ENCODE data around the gene MYO1B. TPM values are rescaled to one million over a fixed set of nuclear protein-coding genes. Genes with fewer than 3 reads are reported as not detected.

Gene MYO1B
- total and polyA plus RNA-seq, 5 donors from 2014 or later: not detected

DNA sequence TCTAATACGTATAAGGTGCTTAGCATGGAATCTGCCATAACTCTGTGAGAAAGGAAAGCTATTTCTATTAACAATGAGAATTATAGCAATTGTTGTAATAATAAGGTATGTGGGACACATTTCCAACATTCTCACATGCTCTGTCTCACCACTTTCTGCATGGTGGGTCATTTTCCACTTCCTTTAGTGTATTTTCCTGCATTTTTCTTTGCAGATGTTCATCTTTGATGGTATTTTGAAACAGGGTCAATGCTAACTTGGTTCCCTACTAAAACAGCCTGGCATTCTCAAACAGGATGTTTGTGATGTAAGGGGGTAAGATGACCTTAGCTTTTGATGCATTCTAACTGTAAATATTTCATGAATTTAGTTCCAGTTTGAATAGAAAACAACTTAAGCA is 54.7 kb downstream of the MYO1B start:
- no peaks in the 10 kb centered on the region for H3K4me1 Mint-ChIP-seq
- no peak overlapping the region for H3K4me3 ChIP-seq (ENCODE audit: low read depth, low read length)
- peaks cover 0 to 1% (median 0%) of the 10 kb centered on the region in 7 donors for H3K9me3 Mint-ChIP-seq
- DNase-seq (no peak), ATAC-seq (ENCODE audit: low read depth in 2 of 2) (no peak)
- peaks cover 6% of the 10 kb centered on the region for H3K27me3 Mint-ChIP-seq
- H3K27me3 ChIP-seq (ENCODE audit: control insufficient read depth, insufficient read depth, low read length): peaks cover 7% of the 10 kb centered on the region
- no peak overlapping the region for H3K27ac Mint-ChIP-seq
- H3K27ac ChIP-seq (ENCODE audit: insufficient read depth, low read length, poor library complexity, severe bottlenecking): no peak overlapping the region
- H3K9me3 ChIP-seq (ENCODE audit: control insufficient read depth in 2 of 2, low read length in 2 of 2): no peaks in the 10 kb centered on the region
- H3K4me3 Mint-ChIP-seq: no peak overlapping the region
- H3K36me3 Mint-ChIP-seq: no peaks in the 10 kb centered on the region
- no peaks in the 10 kb centered on the region for H3K4me1 ChIP-seq (ENCODE audit: control insufficient read depth, insufficient read depth, low read length, poor library complexity, severe bottlenecking)
- H3K36me3 ChIP-seq (ENCODE audit: control insufficient read depth, insufficient read depth, low read length): no peaks in the 10 kb centered on the region

GRCh38 chr2:191301971-191302370 is 56.8 kb downstream of the MYO1B start:
- Mint-ChIP-seq H3K27ac (no peak overlapping the region), H3K27me3 (peaks cover 6% of the 10 kb centered on the region), H3K4me3 (no peak overlapping the region), H3K9me3 (peaks cover 0 to 1% (median 0%) of the 10 kb centered on the region in 7 donors), H3K36me3 (no peaks in the 10 kb centered on the region), H3K4me1 (no peaks in the 10 kb centered on the region)
- ATAC-seq (ENCODE audit: low read depth in 2 of 2) (no peak), DNase-seq (no peak)
- H3K4me3 ChIP-seq (ENCODE audit: low read depth, low read length): no peak overlapping the region
- H3K9me3 ChIP-seq (ENCODE audit: control insufficient read depth in 2 of 2, low read length in 2 of 2): no peaks in the 10 kb centered on the region
- H3K27ac ChIP-seq (ENCODE audit: insufficient read depth, low read length, poor library complexity, severe bottlenecking): no peak overlapping the region
- peaks cover 6% of the 10 kb centered on the region for H3K27me3 ChIP-seq (ENCODE audit: control insufficient read depth, insufficient read depth, low read length)
- no peaks in the 10 kb centered on the region for H3K4me1 ChIP-seq (ENCODE audit: control insufficient read depth, insufficient read depth, low read length, poor library complexity, severe bottlenecking)
- H3K36me3 ChIP-seq (ENCODE audit: control insufficient read depth, insufficient read depth, low read length): no peaks in the 10 kb centered on the region

DNA sequence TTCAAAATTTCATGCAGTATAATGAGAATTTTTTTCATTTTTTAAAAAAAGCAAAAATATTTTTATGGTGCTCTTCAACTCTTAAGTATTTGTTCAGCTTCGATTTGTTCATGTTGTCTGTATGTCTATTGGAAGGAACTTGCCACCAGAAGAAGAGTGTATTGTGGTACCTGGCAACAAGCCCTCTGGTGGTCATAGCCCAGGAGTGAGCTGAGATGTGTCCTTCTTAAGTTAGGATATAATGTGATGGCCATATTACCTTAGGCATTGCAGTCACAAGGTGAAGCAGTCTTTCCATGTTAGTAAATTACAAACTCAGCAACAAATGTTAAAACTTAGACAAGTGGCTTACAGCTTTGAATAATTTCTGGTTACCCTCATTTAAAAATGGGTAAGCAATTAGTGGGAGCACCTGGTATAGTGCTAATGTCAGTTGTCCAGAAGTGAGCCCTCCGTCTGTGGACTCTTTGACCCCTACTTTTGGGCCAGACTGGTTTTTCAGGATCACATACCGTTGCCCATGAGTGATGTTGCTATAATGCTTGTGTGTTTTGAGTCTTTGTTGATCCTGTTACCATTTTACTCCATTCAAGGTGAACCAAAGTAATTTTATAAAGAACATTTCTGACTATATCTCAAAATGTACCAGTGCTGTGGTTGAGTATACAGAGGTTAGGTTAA is 57.4 kb downstream of the MYO1B start:
- H3K9me3 Mint-ChIP-seq: peaks cover 0 to 1% (median 0%) of the 10 kb centered on the region in 7 donors
- H3K4me1 Mint-ChIP-seq: no peaks in the 10 kb centered on the region
- no peaks in the 10 kb centered on the region for H3K36me3 Mint-ChIP-seq
- Histone ChIP-seq H3K27me3 (ENCODE audit: control insufficient read depth, insufficient read depth, low read length) (peaks cover 4% of the 10 kb centered on the region), H3K4me1 (ENCODE audit: control insufficient read depth, insufficient read depth, low read length, poor library complexity, severe bottlenecking) (no peaks in the 10 kb centered on the region), H3K36me3 (ENCODE audit: control insufficient read depth, insufficient read depth, low read length) (no peaks in the 10 kb centered on the region), H3K4me3 (ENCODE audit: low read depth, low read length) (no peak overlapping the region), H3K27ac (ENCODE audit: insufficient read depth, low read length, poor library complexity, severe bottlenecking) (no peak overlapping the region), H3K9me3 (ENCODE audit: control insufficient read depth in 2 of 2, low read length in 2 of 2) (no peaks in the 10 kb centered on the region)
- H3K27me3 Mint-ChIP-seq: peaks cover 6% of the 10 kb centered on the region
- H3K4me3 Mint-ChIP-seq: no peak overlapping the region
- no peak overlapping the region for H3K27ac Mint-ChIP-seq
- ATAC-seq (ENCODE audit: low read depth in 2 of 2): no peak
- peak in 2 of 3 donors; percentile 8 to 49 for DNase-seq

- DNase-seq (no peak), ATAC-seq (ENCODE audit: low read depth in 2 of 2) (no peak)
- Mint-ChIP-seq H3K9me3 (peaks cover 0 to 1% (median 0%) of the 10 kb centered on the region in 7 donors), H3K27me3 (peaks cover 6% of the 10 kb centered on the region), H3K36me3 (no peaks in the 10 kb centered on the region), H3K4me1 (no peaks in the 10 kb centered on the region), H3K4me3 (no peak overlapping the region), H3K27ac (no peak overlapping the region)
- H3K27me3 ChIP-seq (ENCODE audit: control insufficient read depth, insufficient read depth, low read length): peaks cover 4% of the 10 kb centered on the region
- no peak overlapping the region for H3K4me3 ChIP-seq (ENCODE audit: low read depth, low read length)
- no peaks in the 10 kb centered on the region for H3K4me1 ChIP-seq (ENCODE audit: control insufficient read depth, insufficient read depth, low read length, poor library complexity, severe bottlenecking)
- H3K36me3 ChIP-seq (ENCODE audit: control insufficient read depth, insufficient read depth, low read length): no peaks in the 10 kb centered on the region
- H3K9me3 ChIP-seq (ENCODE audit: control insufficient read depth in 2 of 2, low read length in 2 of 2): no peaks in the 10 kb centered on the region
- no peak overlapping the region for H3K27ac ChIP-seq (ENCODE audit: insufficient read depth, low read length, poor library complexity, severe bottlenecking)
Observed at GRCh38 chr2:191303140-191304005, 58.2 kb downstream of the MYO1B start.

- no peaks in the 10 kb centered on the region for H3K4me1 Mint-ChIP-seq
- H3K9me3 Mint-ChIP-seq: peaks cover 0 to 1% (median 0%) of the 10 kb centered on the region in 7 donors
- H3K36me3 Mint-ChIP-seq: no peaks in the 10 kb centered on the region
- no peak overlapping the region for H3K27ac Mint-ChIP-seq
- H3K4me3 Mint-ChIP-seq: no peak overlapping the region
- Histone ChIP-seq H3K27ac (ENCODE audit: insufficient read depth, low read length, poor library complexity, severe bottlenecking) (no peak overlapping the region), H3K9me3 (ENCODE audit: control insufficient read depth in 2 of 2, low read length in 2 of 2) (no peaks in the 10 kb centered on the region), H3K36me3 (ENCODE audit: control insufficient read depth, insufficient read depth, low read length) (no peaks in the 10 kb centered on the region), H3K4me3 (ENCODE audit: low read depth, low read length) (no peak overlapping the region), H3K27me3 (ENCODE audit: control insufficient read depth, insufficient read depth, low read length) (peaks cover 4% of the 10 kb centered on the region), H3K4me1 (ENCODE audit: control insufficient read depth, insufficient read depth, low read length, poor library complexity, severe bottlenecking) (no peaks in the 10 kb centered on the region)
- ATAC-seq (ENCODE audit: low read depth in 2 of 2) (no peak), DNase-seq (no peak)
- peaks cover 6% of the 10 kb centered on the region for H3K27me3 Mint-ChIP-seq
Observed at GRCh38 chr2:191304939-191305875, 60.0 kb downstream of the MYO1B start.

GRCh38 chr2:191308026-191308425 is 62.8 kb downstream of the MYO1B start:
- Mint-ChIP-seq H3K9me3 (peaks cover 0 to 1% (median 0%) of the 10 kb centered on the region in 7 donors), H3K27me3 (peaks cover 6% of the 10 kb centered on the region), H3K4me1 (no peaks in the 10 kb centered on the region), H3K36me3 (no peaks in the 10 kb centered on the region), H3K4me3 (no peak overlapping the region), H3K27ac (no peak overlapping the region)
- Histone ChIP-seq H3K36me3 (ENCODE audit: control insufficient read depth, insufficient read depth, low read length) (no peaks in the 10 kb centered on the region), H3K27me3 (ENCODE audit: control insufficient read depth, insufficient read depth, low read length) (no peaks in the 10 kb centered on the region), H3K4me1 (ENCODE audit: control insufficient read depth, insufficient read depth, low read length, poor library complexity, severe bottlenecking) (no peaks in the 10 kb centered on the region), H3K4me3 (ENCODE audit: low read depth, low read length) (no peak overlapping the region), H3K27ac (ENCODE audit: insufficient read depth, low read length, poor library complexity, severe bottlenecking) (no peak overlapping the region), H3K9me3 (ENCODE audit: control insufficient read depth in 2 of 2, low read length in 2 of 2) (no peaks in the 10 kb centered on the region)
- DNase-seq: no peak
- no peak for ATAC-seq (ENCODE audit: low read depth in 2 of 2)

DNA sequence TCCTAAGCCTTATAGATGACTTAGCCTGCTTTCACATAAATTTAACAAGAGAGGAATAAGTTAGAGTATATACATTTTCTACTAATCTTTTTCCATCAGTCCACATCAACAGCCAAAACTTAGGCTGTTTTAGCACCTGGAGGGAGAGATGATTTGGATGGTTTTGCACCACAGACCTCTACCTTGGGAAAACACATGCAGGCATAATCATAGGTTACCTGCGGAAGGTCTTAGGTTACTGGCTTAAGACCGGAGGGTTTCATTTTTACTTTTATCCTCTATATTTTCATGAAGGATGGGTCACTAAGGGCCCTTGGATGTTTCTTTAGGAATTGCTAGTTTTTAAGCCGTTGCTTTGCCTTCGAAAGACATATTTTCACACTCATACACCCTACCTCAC is 66.0 kb downstream of the MYO1B start:
- Mint-ChIP-seq H3K27ac (no peak overlapping the region), H3K9me3 (peaks cover 0 to 1% (median 0%) of the 10 kb centered on the region in 7 donors), H3K27me3 (peaks cover 10% of the 10 kb centered on the region), H3K4me3 (no peak overlapping the region), H3K36me3 (no peaks in the 10 kb centered on the region), H3K4me1 (no peaks in the 10 kb centered on the region)
- no peak for DNase-seq
- no peaks in the 10 kb centered on the region for H3K36me3 ChIP-seq (ENCODE audit: control insufficient read depth, insufficient read depth, low read length)
- H3K27ac ChIP-seq (ENCODE audit: insufficient read depth, low read length, poor library complexity, severe bottlenecking): no peak overlapping the region
- no peak overlapping the region for H3K4me3 ChIP-seq (ENCODE audit: low read depth, low read length)
- H3K4me1 ChIP-seq (ENCODE audit: control insufficient read depth, insufficient read depth, low read length, poor library complexity, severe bottlenecking): no peaks in the 10 kb centered on the region
- no peaks in the 10 kb centered on the region for H3K9me3 ChIP-seq (ENCODE audit: control insufficient read depth in 2 of 2, low read length in 2 of 2)
- no peak for ATAC-seq (ENCODE audit: low read depth in 2 of 2)
- no peaks in the 10 kb centered on the region for H3K27me3 ChIP-seq (ENCODE audit: control insufficient read depth, insufficient read depth, low read length)

Data from CD4-positive, CD25-positive, alpha-beta regulatory T cell (primary cell).